Heart left ventricle (tissue), 16 donors: ENCODE measurements around the gene IPO4. TPM values are rescaled to one million over a fixed set of nuclear protein-coding genes. Genes with fewer than 3 reads are reported as not detected.

Experiments
- ATAC-seq, 4 donors: fragments of 200-7000 bp; cut with Tn5 transposase; one replicate each; pipeline ENCODE4 v1.9.1; 2020 to 2022; ENCODE audit warnings: moderate library complexity in 4 of 4, mild to moderate bottlenecking in 3 of 4, moderate number of reproducible peaks in 1 of 4
- DNase-seq, 5 donors: peaks; one replicate each; pipeline ENCODE4 v3.0.0-alpha.2; 2020
- H3K27ac ChIP-seq, 12 donors: fragments of 200-600 bp; sonication (generic) in 4 of 12; one replicate each; pipeline versions ENCODE4 v1.5.0 to v1.8.0; 2016 to 2022; ENCODE audit warnings: mild to moderate bottlenecking in 2 of 12
- H3K27me3 ChIP-seq, 9 donors: fragments of 200-600 bp; sonication (generic) in 2 of 9; one replicate each; pipeline versions ENCODE4 v1.5.1 to v1.8.0; 2016 to 2022; ENCODE audit warnings: mild to moderate bottlenecking in 3 of 9
- H3K36me3 ChIP-seq, 9 donors: fragments of 200-600 bp; sonication (generic) in 2 of 9; one replicate each; pipeline versions ENCODE4 v1.5.0 to v1.8.0; 2018 to 2022; ENCODE audit warnings: mild to moderate bottlenecking in 2 of 9
- H3K4me1 ChIP-seq, 12 donors: fragments of 200-600 bp; sonication (generic) in 4 of 12; one replicate each; pipeline versions ENCODE4 v1.5.0 to v1.8.0; 2016 to 2022; ENCODE audit warnings: mild to moderate bottlenecking in 3 of 12
- H3K4me3 ChIP-seq, 12 donors: fragments of 200-600 bp; sonication (generic) in 4 of 12; one replicate each; pipeline versions ENCODE4 v1.5.0 to v1.8.0; 2017 to 2022; ENCODE audit warnings: mild to moderate bottlenecking in 9 of 12, moderate library complexity in 4 of 12
- H3K9me3 ChIP-seq, 12 donors: fragments of 200-600 bp; sonication (generic) in 4 of 12; one replicate each; pipeline versions ENCODE4 v1.5.0 to v1.8.0; 2016 to 2022; ENCODE audit warnings: mild to moderate bottlenecking in 1 of 12
- CTCF ChIP-seq, 12 donors: fragments of 200-600 bp; sonication (generic) in 4 of 12; IDR thresholded peaks; one replicate each; pipeline versions ENCODE4 v1.5.0 to v1.8.0; 2018 to 2022; ENCODE audit warnings: antibody characterized with exemption in 12 of 12, mild to moderate bottlenecking in 5 of 12
- POLR2A ChIP-seq, 2 donors: fragments of 450-650 bp; IDR thresholded peaks; one replicate each; pipeline ENCODE4 v1.6.1; 2017; ENCODE audit warnings: antibody characterized with exemption in 2 of 2, mild to moderate bottlenecking in 2 of 2, moderate library complexity in 2 of 2
- WGBS, 4 donors: extraction: QIAGEN DNeasy Blood & Tissue Kit in 2 of 4; methylation state at CpG; one replicate each; pipeline versions ENCODE4 v1.1.5 to v1.1.7; 2013 to 2018; 5-methylcytosine and 5-hydroxymethylcytosine counted together
- intact Hi-C, 10 donors: fragments of 100-400 bp; cut with DNase I; formaldehyde crosslinking; loops; one replicate each; pipeline versions ENCODE4 v1.11.1 to v1.14.2; 2022
- polyA plus RNA-seq, 2 donors: library from polyadenylated mRNA; stranded (reverse); fragments of 200-250 nt; gene quantifications; one replicate each; pipeline ENCODE4 v1.2.3, GENCODE V29; 2013
- total RNA-seq, 9 donors: library from RNA; depleted of rRNA in 2 of 9; stranded (reverse); fragments of >200 nt in 2 of 9; fragmentation: NEBNext Ultra II Directional in 3 of 9; extraction: Animal tissue kit (Norgen Biotek cat#: 25700) in 3 of 9; gene quantifications; one replicate each; pipeline versions ENCODE4 v1.1.0 to v1.2.4, GENCODE V29; 2016 to 2023
- donor health status: ischemic (EF 13 %, LVEDD 7.1; RV severe dilation, severe dysfunction).
- donor health status: healthy with polysubstance abuse.
- donor health status: DM: no; HTN: yes; CAD: no.
- donor health status: DM: no; HTN: no; CAD: no.
- donor health status: ischemic (EF 25% LVEDD 6.9; RV normal size, moderate dysfunction).
- donor health status: ischemic (EF 25% LVEDD 5.7; RV mildly dilated, moderate dysfunction).
- donor health status: healthy.
- donor health status: DM: yes; HTN: yes; CAD: no.
- donor health status: ischemic (EF 35%, LVEDD 5.7; RV mildly dilated, moderate dysfunction).
- donor health status: nonischemic (EF 11% LVEDD 7.7; RV severe dilation, severe dysfunction).
- donor health status: DM: yes; HTN: yes; CAD: no.
- donor health status: PGD.
- donor health status: ischemic (EF 29% LVEDD 5.4; RV normal size, mild dysfunction).
- donor health status: nonischemic (EF 23%, LVEDD 6.1; RV moderate dilation, normal function).

The IPO4 gene
- total and polyA plus RNA-seq, 11 donors, result 1.8 to 40.0 (median 17.2) TPM

GRCh38 chr14:24197056-24197450, 8.4 kb upstream of the IPO4 start:
- no peaks in the 10 kb centered on the region for H3K27me3 ChIP-seq
- intact Hi-C loops, result no loop called here
- DNase-seq, result no peak
- peaks cover 2 to 47% (median 24%) of the 10 kb centered on the region in 12 donors for H3K4me1 ChIP-seq
- WGBS, 4 donors, result 80 to 94% (median 92%) methylated on average over 2 of the region's 2 CpGs
- peak overlapping the region in 4 of 12 donors; percentile 89 to 99 (median 93) for H3K4me3 ChIP-seq
- ATAC-seq, result no peak
- H3K27ac ChIP-seq, result no peak overlapping the region
- H3K36me3 ChIP-seq, result peaks cover 0 to 35% (median 18%) of the 10 kb centered on the region in 9 donors
- TF ChIP-seq CTCF (IDR thresholded peaks at IDR 0.05), result no peak
- no peak for TF ChIP-seq POLR2A (IDR thresholded peaks at IDR 0.05)
- peaks cover 0 to 4% (median 0%) of the 10 kb centered on the region in 12 donors for H3K9me3 ChIP-seq

DNA sequence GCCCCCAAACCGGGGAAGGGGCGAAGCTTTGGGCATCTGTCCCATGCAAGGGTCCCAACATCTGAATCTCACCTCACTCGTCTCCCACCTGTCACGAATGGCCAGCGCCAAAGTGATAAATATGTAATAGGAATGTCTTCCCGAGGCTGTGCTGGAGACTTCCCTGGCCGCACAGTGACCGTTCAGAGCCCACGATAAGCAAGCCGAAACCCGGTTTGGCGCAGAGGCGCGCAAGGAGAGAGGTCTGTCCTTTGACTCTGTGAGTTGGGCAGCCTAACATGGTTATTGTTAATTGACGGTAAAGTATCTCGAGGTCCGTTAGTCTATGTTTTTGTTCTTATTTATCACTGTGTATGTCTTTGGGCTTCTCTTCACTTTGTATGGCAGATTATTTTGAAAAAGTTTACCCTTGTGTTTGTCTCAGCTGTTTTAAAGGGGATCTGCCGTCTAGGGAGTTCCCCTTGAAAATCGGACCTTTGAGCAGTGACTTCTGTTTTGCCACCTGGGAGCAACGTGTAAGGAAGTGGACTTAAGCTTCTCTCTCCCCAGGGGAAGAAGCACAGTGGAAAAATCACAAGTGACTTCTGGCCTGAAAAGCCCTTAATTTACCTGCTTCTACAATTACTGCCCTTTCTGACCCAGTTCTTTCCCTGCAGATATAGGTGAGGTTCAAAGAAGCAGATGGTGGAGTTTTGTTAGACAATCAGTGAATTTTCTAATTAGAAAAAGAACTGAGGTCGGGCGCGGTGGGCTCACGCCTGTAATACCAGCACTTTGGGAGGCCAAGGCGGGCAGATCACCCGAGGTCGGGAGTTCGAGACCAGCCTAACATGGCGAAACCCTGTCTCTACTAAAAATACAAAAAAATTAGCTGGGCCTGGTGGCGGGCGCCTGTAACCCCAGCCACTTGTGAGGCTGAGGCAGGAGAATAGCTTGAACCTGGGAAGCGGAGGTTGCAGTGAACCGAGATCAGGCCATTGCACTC, 7.7 kb upstream of the IPO4 start:
- intact Hi-C loops, result no loop called here
- peaks cover 0 to 38% (median 21%) of the 10 kb centered on the region in 9 donors for H3K36me3 ChIP-seq
- H3K9me3 ChIP-seq, result peaks cover 0 to under 1% (median 0%) of the 10 kb centered on the region in 12 donors
- peaks cover 2 to 50% (median 24%) of the 10 kb centered on the region in 12 donors for H3K4me1 ChIP-seq
- no peaks in the 10 kb centered on the region for H3K27me3 ChIP-seq
- 36 to 37% (median 36%) methylated on average over 32 to 33 of the region's 33 CpGs for WGBS, 4 donors
- peak overlapping the region; percentile 95 to 100 (median 98) for H3K27ac ChIP-seq
- DNase-seq (peak in 1 of 5 donors; percentile 24), ATAC-seq (peak in 3 of 4 donors; percentile 13 to 50 (median 37))
- TF ChIP-seq CTCF (IDR thresholded peaks at IDR 0.05), result no peak
- no peak for TF ChIP-seq POLR2A (IDR thresholded peaks at IDR 0.05)
- H3K4me3 ChIP-seq, result peak overlapping the region; percentile 67 to 99 (median 92)

DNA sequence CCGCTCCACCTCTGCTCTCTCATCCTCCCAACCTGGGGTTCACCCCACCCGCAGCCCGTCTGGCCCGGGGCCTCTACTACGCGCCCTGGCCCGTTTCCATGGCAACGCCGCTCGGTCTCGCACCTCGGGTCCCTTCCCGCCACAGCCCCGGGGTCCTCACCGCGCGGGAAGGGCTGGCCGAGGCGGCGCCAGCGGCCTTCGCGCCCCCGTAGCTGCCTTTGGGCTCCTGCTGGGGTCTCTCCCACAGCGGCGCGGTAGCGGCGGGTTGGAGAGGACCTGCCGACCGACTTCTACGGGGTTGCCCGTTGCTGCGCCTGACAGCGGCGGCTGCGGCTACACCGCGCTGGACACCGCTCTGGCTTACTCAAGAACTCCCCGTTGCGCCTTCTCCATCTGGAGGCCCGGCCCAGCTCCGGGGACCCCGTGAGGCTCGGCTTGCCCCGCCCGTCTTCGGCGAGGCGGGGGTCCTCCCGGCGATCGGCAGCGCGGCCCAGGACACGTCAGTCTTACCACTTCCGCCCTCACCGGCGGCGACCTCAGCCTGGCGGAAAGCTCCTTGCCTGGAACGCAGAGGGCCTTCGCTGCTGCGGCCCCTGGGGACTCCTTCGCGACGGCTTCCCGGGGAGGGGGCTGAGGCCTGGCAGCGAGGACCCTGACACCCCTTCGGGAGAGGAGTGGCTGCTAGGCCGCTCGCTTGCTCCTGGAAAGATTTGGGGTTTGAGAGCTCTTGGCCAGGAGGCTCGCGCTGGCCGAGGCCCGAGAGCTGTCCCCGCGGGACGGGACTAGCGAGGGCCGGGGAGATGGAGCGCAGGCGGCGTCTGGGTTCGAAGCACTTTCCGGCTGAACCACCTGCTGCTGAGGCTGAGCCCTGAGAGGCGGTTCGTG, 6.8 kb upstream of the IPO4 start, which contains the start of gene TM9SF1:
TSS of gene TM9SF1 (minus strand) at position 256 of the 885 bp plus-strand sequence. CDS start 422 bp downstream, outside the sequence.
- Histone ChIP-seq H3K4me1 (peaks cover 2 to 51% (median 24%) of the 10 kb centered on the region in 12 donors), H3K36me3 (peaks cover 0 to 35% (median 23%) of the 10 kb centered on the region in 9 donors), H3K4me3 (peak within 1 kb of the TSS; percentile 67 to 99 (median 92)), H3K27ac (peak within 1 kb of the TSS; percentile 95 to 100 (median 98)), H3K27me3 (no peaks in the 10 kb centered on the region), H3K9me3 (no peaks in the 10 kb centered on the region)
- DNase-seq, result peak; percentile 89 to 95 (median 93)
- intact Hi-C loops, result loop anchor here in 1 of 10 donors (2.0 kb wide), 1 partner anchor 37 kb away; the partner anchor contains the start of genes GMPR2 and NEDD8
- TF ChIP-seq CTCF (IDR thresholded peaks at IDR 0.05) (no peak), POLR2A (IDR thresholded peaks at IDR 0.05) (peak in 1 of 2 donors; percentile 68)
- WGBS, 4 donors, result 0 to 1% (median 1%) methylated on average over 54 to 89 of the region's 89 CpGs
- peak; percentile 89 to 96 (median 94) for ATAC-seq
